H9 (cell line): ENCODE measurements around the gene DCDC1. TPM values are rescaled to one million over a fixed set of nuclear protein-coding genes. Genes with fewer than 3 reads are reported as not detected.

ENCODE experiments used
- DNase-seq: peaks from one replicate; pipeline ENCODE4 v3.0.0-alpha.2; 2017
- H2AFZ ChIP-seq: one replicate; pipeline ENCODE4 v1.6.1; 2013; ENCODE audit warnings: mild to moderate bottlenecking, low read length, control low read depth, moderate library complexity
- H2AK5ac ChIP-seq: 2 replicates; pipeline ENCODE4 v1.6.1; 2013; ENCODE audit warnings: low read length, control low read depth, mixed read lengths; ENCODE audit not compliant: insufficient read length
- H2BK120ac ChIP-seq: one replicate; pipeline ENCODE4 v1.6.1; 2013; ENCODE audit warnings: low read depth, mild to moderate bottlenecking, low read length, control low read depth, inconsistent platforms; ENCODE audit not compliant: poor library complexity, severe bottlenecking
- H2BK12ac ChIP-seq: 2 replicates; pipeline ENCODE4 v1.6.1; 2013; ENCODE audit warnings: low read length, control low read depth, mixed read lengths, low read depth; ENCODE audit not compliant: insufficient read length
- H2BK15ac ChIP-seq: 2 replicates; pipeline ENCODE4 v1.6.1; 2013; ENCODE audit warnings: low read depth, low read length, control low read depth
- H2BK20ac ChIP-seq: one replicate; pipeline ENCODE4 v1.6.1; 2013; ENCODE audit warnings: low read depth, mild to moderate bottlenecking, low read length, control low read depth, inconsistent platforms; ENCODE audit not compliant: poor library complexity, severe bottlenecking
- H2BK5ac ChIP-seq: 2 replicates; pipeline ENCODE4 v1.6.1; 2013; ENCODE audit warnings: low read length, control low read depth, mixed read lengths; ENCODE audit not compliant: insufficient read length
- H3K14ac ChIP-seq: 2 replicates; pipeline ENCODE4 v1.6.1; 2013; ENCODE audit warnings: low read length, control low read depth; ENCODE audit not compliant: insufficient read depth
- H3K18ac ChIP-seq: 2 replicates; pipeline ENCODE4 v1.6.1; 2013; ENCODE audit warnings: low read depth, mild to moderate bottlenecking, mixed read lengths, low read length, control low read depth; ENCODE audit not compliant: insufficient read length
- H3K23ac ChIP-seq: 2 replicates; pipeline ENCODE4 v1.6.1; 2013; ENCODE audit warnings: low read length, control low read depth, mixed read lengths, low read depth; ENCODE audit not compliant: insufficient read length
- H3K23me2 ChIP-seq: 2 replicates; pipeline ENCODE4 v1.6.1; 2013; ENCODE audit warnings: low read depth, mild to moderate bottlenecking, mixed read lengths, low read length, control low read depth; ENCODE audit not compliant: insufficient read length, poor library complexity, severe bottlenecking
- H3K27ac ChIP-seq: 2 replicates; pipeline ENCODE4 v1.5.1; 2013; ENCODE audit warnings: low read length, control low read depth, mixed read lengths, low read depth; ENCODE audit not compliant: insufficient read length
- H3K27me3 ChIP-seq: 2 replicates; pipeline ENCODE4 v1.6.1; 2013; ENCODE audit warnings: low read length, control low read depth, inconsistent platforms; ENCODE audit not compliant: insufficient read depth
- H3K4ac ChIP-seq: 2 replicates; pipeline ENCODE4 v1.6.1; 2013; ENCODE audit warnings: low read depth, mild to moderate bottlenecking, control low read depth, inconsistent platforms, low read length, moderate library complexity
- H3K4me1 ChIP-seq: 2 replicates; pipeline ENCODE4 v1.6.1; 2013; ENCODE audit warnings: low read length, control low read depth, inconsistent platforms; ENCODE audit not compliant: insufficient read depth
- H3K4me2 ChIP-seq: 2 replicates; pipeline ENCODE4 v1.6.1; 2013; ENCODE audit warnings: low read length, control low read depth, mixed read lengths; ENCODE audit not compliant: insufficient read length, insufficient read depth
- H3K56ac ChIP-seq: 2 replicates; pipeline ENCODE4 v1.6.1; 2013; ENCODE audit warnings: low read depth, mild to moderate bottlenecking, mixed read lengths, low read length, control low read depth; ENCODE audit not compliant: insufficient read length
- H3K79me1 ChIP-seq: 2 replicates; pipeline ENCODE4 v1.6.1; 2013; ENCODE audit warnings: low read depth, mild to moderate bottlenecking, moderate library complexity, low read length, control low read depth, inconsistent platforms; ENCODE audit not compliant: insufficient read depth, poor library complexity, severe bottlenecking
- H3K79me2 ChIP-seq: 2 replicates; pipeline ENCODE4 v1.6.1; 2013; ENCODE audit warnings: low read length, control low read depth, inconsistent platforms; ENCODE audit not compliant: insufficient read depth
- H3K9ac ChIP-seq: 2 replicates; pipeline ENCODE4 v1.6.1; 2013; ENCODE audit warnings: low read length, control low read depth, mixed read lengths; ENCODE audit not compliant: insufficient read length; ENCODE audit errors: extremely low read depth
- H3K9me3 ChIP-seq: one replicate; pipeline ENCODE4 v1.6.1; 2013; ENCODE audit warnings: low read depth, low read length, inconsistent platforms; ENCODE audit not compliant: control insufficient read depth
- H3T11ph ChIP-seq: one replicate; pipeline ENCODE4 v1.6.1; 2013; ENCODE audit warnings: mild to moderate bottlenecking, low read length, control low read depth, inconsistent platforms
- H4K20me1 ChIP-seq: one replicate; pipeline ENCODE4 v1.6.1; 2013; ENCODE audit not compliant: control insufficient read depth, insufficient read length, insufficient read depth
- H4K5ac ChIP-seq: 2 replicates; pipeline ENCODE4 v1.6.1; 2013; ENCODE audit warnings: low read depth, mild to moderate bottlenecking, mixed read lengths, low read length, control low read depth; ENCODE audit not compliant: insufficient read length
- H4K8ac ChIP-seq: replicated peaks from 2 replicates; pipeline ENCODE4 v1.6.1; 2013; ENCODE audit warnings: low read length, control low read depth, mixed read lengths, low read depth; ENCODE audit not compliant: insufficient read length
- H4K91ac ChIP-seq: 2 replicates; pipeline ENCODE4 v1.6.1; 2013; ENCODE audit warnings: low read depth, mild to moderate bottlenecking, moderate library complexity, mixed read lengths, low read length, control low read depth; ENCODE audit not compliant: insufficient read length
- H3K27ac Mint-ChIP-seq, 3 experiments: 2 replicates in 2 of 3; 3 replicates in 1 of 3; pipeline ENCODE4 v1.8.0; 2020 to 2021; ENCODE audit warnings: mixed read lengths in 3 of 3, mild to moderate bottlenecking in 1 of 3, moderate library complexity in 1 of 3
- H3K27me3 Mint-ChIP-seq: 2 replicates; pipeline ENCODE4 v1.8.0; 2021; ENCODE audit warnings: low read depth, mild to moderate bottlenecking, moderate library complexity, mixed read lengths
- H3K36me3 Mint-ChIP-seq, 3 experiments: 2 replicates in 2 of 3; 3 replicates in 1 of 3; pipeline ENCODE4 v1.8.0; 2020 to 2021; ENCODE audit warnings: low read depth in 3 of 3, mixed read lengths in 3 of 3; ENCODE audit not compliant: insufficient read depth in 1 of 3
- H3K4me1 Mint-ChIP-seq, 2 experiments: 2 replicates each; pipeline ENCODE4 v1.8.0; 2020; ENCODE audit warnings: mixed read lengths in 2 of 2
- H3K4me3 Mint-ChIP-seq, 2 experiments: 2 replicates in 1 of 2; 3 replicates in 1 of 2; pipeline ENCODE4 v1.8.0; 2020 to 2021; ENCODE audit warnings: mild to moderate bottlenecking in 2 of 2, mixed read lengths in 2 of 2, moderate library complexity in 1 of 2
- H3K9me3 Mint-ChIP-seq, 2 experiments: 2 replicates in 1 of 2; 3 replicates in 1 of 2; pipeline ENCODE4 v1.8.0; 2020; ENCODE audit warnings: mild to moderate bottlenecking in 2 of 2, mixed read lengths in 2 of 2, moderate library complexity in 1 of 2
- WGBS: extraction: QIAGEN DNeasy Blood & Tissue Kit; methylation state at CpG from one replicate; pipeline ENCODE4 v1.1.7; 2013; ENCODE audit warnings: missing lambda C conversion rate, low lambda C conversion rate, mixed read lengths; ENCODE audit not compliant: insufficient read length; ENCODE audit errors: extremely low coverage; 5-methylcytosine and 5-hydroxymethylcytosine counted together
- total RNA-seq: library from RNA; stranded (reverse); gene quantifications from 2 replicates; pipeline ENCODE4 v1.2.1, GENCODE V29; 2021
- TF ChIP-seq, protein P1 (sequence below): fragments of 200-600 bp; sonication (generic); conservative IDR thresholded peaks from 3 replicates; pipeline ENCODE4 v1.8.0; 2021; ENCODE audit warnings: antibody characterized with exemption, mild to moderate bottlenecking

Gene DCDC1
- total RNA-seq, 1 experiment from 2014 or later, result 0.09 TPM

DNA sequence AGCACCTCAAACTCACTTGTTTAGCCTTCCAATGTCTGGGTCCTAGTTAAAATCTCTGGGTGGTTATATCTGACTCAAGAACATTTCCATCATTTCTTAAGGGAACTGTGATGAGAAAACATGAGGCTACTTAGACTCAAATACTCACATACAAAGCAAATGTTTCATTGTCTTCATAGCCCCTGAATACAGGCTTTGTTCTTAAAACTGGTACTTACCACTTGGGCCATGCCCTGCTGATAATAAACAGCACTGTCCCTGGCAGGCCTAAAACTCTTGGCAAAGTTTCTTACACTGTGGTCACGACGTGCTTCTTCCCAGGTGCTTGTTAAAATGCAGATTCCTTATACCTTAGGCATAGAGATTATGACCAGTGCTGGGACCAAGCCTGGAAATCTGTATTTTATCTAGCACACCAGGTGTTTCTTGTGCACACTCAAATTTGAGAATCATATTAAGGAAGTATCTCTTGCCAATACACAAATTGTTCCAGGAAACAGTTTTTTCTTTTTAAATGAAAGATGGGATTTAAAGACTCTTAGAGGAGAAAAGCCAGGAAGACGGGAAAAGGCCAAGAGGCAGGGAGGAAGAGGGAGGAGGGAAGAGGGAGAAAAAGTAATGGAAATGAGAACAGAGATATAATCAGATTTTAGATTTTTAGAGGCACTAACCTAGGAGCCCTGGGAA, 495.5 kb downstream of the DCDC1 start:
- Histone ChIP-seq H3K4me1 (0 out of 2 replicates have a peak, but pooled peaks cover 3% of the 10 kb centered on the region), H3K23me2 (no peaks in the 10 kb centered on the region), H4K8ac (no peak overlapping the region), H3K4ac (no peak overlapping the region), H3K23ac (no peak overlapping the region), H3K4me2 (no peak overlapping the region), H4K20me1 (no peaks in the 10 kb centered on the region), H2BK120ac (no peak overlapping the region), H3K56ac (no peak overlapping the region), H4K91ac (no peak overlapping the region), H3K27ac (no peak overlapping the region), H2BK12ac (no peak overlapping the region), H3T11ph (no peak overlapping the region), H2BK5ac (no peak overlapping the region), H3K14ac (no peak overlapping the region), H4K5ac (no peak overlapping the region), H3K27me3 (no peaks in the 10 kb centered on the region), H3K79me1 (no peaks in the 10 kb centered on the region), H2AFZ (no peak overlapping the region), H2BK20ac (no peak overlapping the region), H3K9me3 (no peaks in the 10 kb centered on the region), H2BK15ac (no peak overlapping the region), H2AK5ac (no peak overlapping the region), H3K79me2 (no peaks in the 10 kb centered on the region), H3K9ac (no peak overlapping the region), H3K18ac (no peak overlapping the region)
- Mint-ChIP-seq H3K4me1 (peaks cover 6 to 13% of the 10 kb centered on the region in 2 experiments), H3K36me3 (no peaks in the 10 kb centered on the region), H3K4me3 (no peak overlapping the region), H3K27ac (no peak overlapping the region), H3K27me3 (no peaks in the 10 kb centered on the region; the same call in 1 of the 2 replicates), H3K9me3 (no peaks in the 10 kb centered on the region)
- no CpG with 5 or more reads among the region's 3 CpGs for WGBS
- TF ChIP-seq, protein P1, sequence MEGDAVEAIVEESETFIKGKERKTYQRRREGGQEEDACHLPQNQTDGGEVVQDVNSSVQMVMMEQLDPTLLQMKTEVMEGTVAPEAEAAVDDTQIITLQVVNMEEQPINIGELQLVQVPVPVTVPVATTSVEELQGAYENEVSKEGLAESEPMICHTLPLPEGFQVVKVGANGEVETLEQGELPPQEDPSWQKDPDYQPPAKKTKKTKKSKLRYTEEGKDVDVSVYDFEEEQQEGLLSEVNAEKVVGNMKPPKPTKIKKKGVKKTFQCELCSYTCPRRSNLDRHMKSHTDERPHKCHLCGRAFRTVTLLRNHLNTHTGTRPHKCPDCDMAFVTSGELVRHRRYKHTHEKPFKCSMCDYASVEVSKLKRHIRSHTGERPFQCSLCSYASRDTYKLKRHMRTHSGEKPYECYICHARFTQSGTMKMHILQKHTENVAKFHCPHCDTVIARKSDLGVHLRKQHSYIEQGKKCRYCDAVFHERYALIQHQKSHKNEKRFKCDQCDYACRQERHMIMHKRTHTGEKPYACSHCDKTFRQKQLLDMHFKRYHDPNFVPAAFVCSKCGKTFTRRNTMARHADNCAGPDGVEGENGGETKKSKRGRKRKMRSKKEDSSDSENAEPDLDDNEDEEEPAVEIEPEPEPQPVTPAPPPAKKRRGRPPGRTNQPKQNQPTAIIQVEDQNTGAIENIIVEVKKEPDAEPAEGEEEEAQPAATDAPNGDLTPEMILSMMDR, result no peak
- DNase-seq, result no peak
